Spinal cord (tissue), 10 donors: Measurements from ENCODE around the gene RAB6D. TPM values are rescaled to one million over a fixed set of nuclear protein-coding genes. Genes with fewer than 3 reads are reported as not detected.
A peak's percentile ranks its signal among the peaks of the same experiment; 100 is the strongest.
"Not testable (repeated sequence)": the region's sequence is repeated elsewhere in the genome, so short reads cannot be mapped to it uniquely, and the experiment has no call there.

ENCODE experiments used
- DNase-seq, 6 donors: peaks; one replicate each; pipeline versions ENCODE4 v3.0.0 to v3.0.0-alpha.2; 2013 to 2015; ENCODE audit warnings: low spot score in 6 of 6, low read depth in 4 of 6
- H3K27ac ChIP-seq: one replicate; pipeline ENCODE4 v1.5.1; 2013; ENCODE audit warnings: low read depth, low read length, control low read depth
- H3K27me3 ChIP-seq: one replicate; pipeline ENCODE4 v1.6.1; 2013; ENCODE audit warnings: low read length; ENCODE audit not compliant: control insufficient read depth, insufficient read depth
- H3K36me3 ChIP-seq: one replicate; pipeline ENCODE4 v1.6.1; 2013; ENCODE audit warnings: low read length; ENCODE audit not compliant: control insufficient read depth, insufficient read depth
- H3K4me1 ChIP-seq: one replicate; pipeline ENCODE4 v1.6.1; 2013; ENCODE audit warnings: low read length; ENCODE audit not compliant: control insufficient read depth, insufficient read depth
- H3K4me3 ChIP-seq: one replicate; pipeline ENCODE4 v1.5.1; 2013; ENCODE audit warnings: low read depth, low read length, control low read depth
- H3K9me3 ChIP-seq: one replicate; pipeline ENCODE4 v1.6.1; 2013; ENCODE audit warnings: low read length; ENCODE audit not compliant: control insufficient read depth, insufficient read depth
- WGBS: methylation state at CpG from one replicate; pipeline ENCODE4 v1.1.5; 2013; ENCODE audit warnings: missing lambda C conversion rate; ENCODE audit not compliant: insufficient coverage; 5-methylcytosine and 5-hydroxymethylcytosine counted together
- polyA plus RNA-seq, 2 donors: library from polyadenylated mRNA; unstranded; fragments of 120-200 nt; gene quantifications; one replicate each; pipeline ENCODE4 v1.2.1, GENCODE V29; 2013; ENCODE audit not compliant: insufficient read length in 2 of 2
- total RNA-seq, 2 donors: library from RNA; depleted of rRNA in 1 of 2; stranded (reverse); fragments of 120-200 nt in 1 of 2; fragments of >200 nt in 1 of 2; gene quantifications; one replicate each; pipeline versions ENCODE4 v1.2.3 to v1.2.4, GENCODE V29; 2013 to 2014
- donor health status: healthy.

RAB6D gene
- total and polyA plus RNA-seq, 4 donors = 0.88 to 9.0 (median 5.3) TPM

DNA sequence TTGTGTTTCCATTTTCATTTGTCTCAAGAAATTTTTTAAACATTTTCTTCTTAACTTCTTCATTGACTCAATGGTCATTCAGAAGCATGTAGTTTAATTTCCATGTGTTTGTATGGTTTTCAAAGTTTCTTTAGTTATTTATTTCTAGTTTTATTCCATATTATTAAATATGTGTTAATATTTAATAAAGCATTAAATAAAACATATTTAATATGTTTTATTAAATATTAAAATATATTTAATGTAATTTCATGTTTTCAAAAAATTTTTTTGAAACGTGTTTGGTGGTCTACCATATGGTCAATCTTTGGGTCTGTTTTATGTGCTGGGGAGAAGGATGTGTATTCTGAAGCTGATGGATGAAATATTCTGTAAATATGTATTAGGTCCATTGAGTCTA lies 32.2 kb upstream of the RAB6D start:
- peaks cover 12% of the 10 kb centered on the region for H3K4me1 ChIP-seq
- not testable (repeated sequence) for H3K36me3 ChIP-seq, H3K27ac ChIP-seq, H3K4me3 ChIP-seq, H3K27me3 ChIP-seq, H3K9me3 ChIP-seq, DNase-seq
- 100% methylated on average over 1 of the region's 1 CpG for WGBS

DNA sequence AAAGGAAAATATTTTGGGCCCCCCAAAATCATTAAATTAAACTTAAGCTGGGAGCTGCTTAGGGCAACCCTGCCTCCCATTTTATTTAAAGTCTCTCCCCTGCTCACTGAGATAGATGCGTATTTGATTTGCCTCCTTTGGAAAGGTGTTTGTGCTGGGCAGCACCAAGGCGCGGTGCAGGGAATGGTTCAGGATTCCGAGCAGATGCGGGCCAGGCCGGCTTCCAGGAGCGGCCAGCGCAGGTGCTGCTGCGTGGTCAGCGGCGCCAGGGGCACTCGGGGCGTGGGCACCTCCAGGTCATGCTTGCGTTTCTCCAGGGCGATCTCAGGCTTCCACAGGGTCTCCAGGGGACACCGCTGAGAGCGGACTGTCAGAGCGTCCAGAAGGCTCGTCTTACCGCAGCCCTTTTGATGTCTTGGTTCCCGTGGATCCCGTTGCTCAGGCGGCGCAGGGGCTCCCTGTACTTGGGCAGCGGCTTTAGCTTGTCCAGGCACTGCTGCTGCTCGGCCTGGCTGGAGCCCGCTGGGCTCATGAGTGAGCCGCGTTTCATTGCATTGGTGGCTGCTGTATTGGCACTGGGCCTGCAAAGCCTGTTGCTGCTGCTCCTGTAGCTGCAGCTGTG lies 31.2 kb upstream of the RAB6D start:
- peak in 2 of 6 donors; percentile 41 to 57 for DNase-seq
- H3K4me1 ChIP-seq = peaks cover 12% of the 10 kb centered on the region
- WGBS = 4% methylated on average over 29 of the region's 29 CpGs
- not testable (repeated sequence) for H3K4me3 ChIP-seq, H3K36me3 ChIP-seq, H3K27ac ChIP-seq, H3K27me3 ChIP-seq, H3K9me3 ChIP-seq

DNA sequence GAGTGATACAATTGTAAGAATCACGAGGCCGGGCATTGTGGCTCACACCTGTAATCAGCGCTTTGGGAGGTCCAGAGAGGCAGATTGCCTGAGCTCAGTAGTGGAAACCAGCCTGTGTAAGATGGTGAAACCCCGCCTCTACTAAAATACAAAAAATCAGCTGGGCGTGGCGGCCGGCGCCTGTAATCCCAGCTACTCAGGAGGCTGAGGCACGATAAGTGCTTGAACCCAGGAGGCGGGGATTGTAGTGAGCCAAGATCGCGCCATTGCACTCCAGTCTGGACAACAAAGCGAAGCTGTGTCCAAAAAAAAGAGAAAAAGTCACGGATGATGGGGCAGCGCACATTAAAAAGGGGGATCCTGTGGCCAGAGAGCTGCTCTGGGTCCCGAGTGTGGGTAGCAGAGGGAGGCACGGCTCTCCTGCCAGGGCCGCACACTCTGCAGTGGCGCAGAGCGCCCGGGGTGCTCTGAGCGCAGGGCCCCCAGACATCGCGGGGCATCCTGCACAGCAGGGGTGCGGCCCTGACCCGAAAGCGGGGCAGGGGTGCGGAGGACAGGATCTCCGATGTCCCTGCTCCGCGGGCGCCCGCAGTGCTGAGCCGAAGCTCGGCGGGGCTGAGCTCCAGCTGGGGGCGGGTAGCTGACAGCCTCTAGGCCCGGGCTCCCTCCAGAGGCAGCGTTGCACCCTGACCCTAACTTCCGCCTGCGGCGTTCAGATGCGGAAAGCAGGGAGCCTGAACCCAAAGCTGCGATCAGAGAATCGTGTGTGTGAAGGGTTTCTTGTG lies 30.4 kb upstream of the RAB6D start:
- Histone ChIP-seq H3K27ac (no peak overlapping the region), H3K4me1 (peaks cover 12% of the 10 kb centered on the region), H3K4me3 (no peak overlapping the region), H3K27me3 (peaks cover 3% of the 10 kb centered on the region), H3K36me3 (no peaks in the 10 kb centered on the region), H3K9me3 (no peaks in the 10 kb centered on the region)
- 17% methylated on average over 40 of the region's 45 CpGs for WGBS
- peak in 2 of 6 donors; percentile 39 to 50 for DNase-seq

DNA sequence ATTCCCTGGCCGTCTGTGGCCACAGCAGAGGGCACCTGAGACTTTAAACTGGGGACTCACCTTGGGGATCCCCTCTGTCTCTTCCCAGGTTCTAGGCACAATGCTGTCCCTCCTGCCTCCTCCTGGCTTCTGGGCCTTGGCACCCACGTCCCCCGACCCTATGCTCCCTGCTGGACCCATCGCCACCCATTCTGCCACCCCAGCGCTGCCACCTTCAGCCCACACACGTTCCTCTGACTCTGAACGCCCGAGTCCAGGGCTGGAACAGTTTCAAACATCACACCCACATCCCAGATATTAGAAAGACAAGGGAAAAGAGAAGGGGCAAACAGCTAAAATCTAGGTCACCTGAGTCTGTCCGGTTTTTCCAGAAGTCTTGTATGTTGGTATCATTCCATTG lies 28.0 kb upstream of the RAB6D start:
- WGBS = 79% methylated on average over 4 of the region's 9 CpGs
- H3K9me3 ChIP-seq, H3K27me3 ChIP-seq, H3K36me3 ChIP-seq, DNase-seq, H3K27ac ChIP-seq, H3K4me3 ChIP-seq: not testable (repeated sequence)
- peaks cover 12% of the 10 kb centered on the region for H3K4me1 ChIP-seq

DNA sequence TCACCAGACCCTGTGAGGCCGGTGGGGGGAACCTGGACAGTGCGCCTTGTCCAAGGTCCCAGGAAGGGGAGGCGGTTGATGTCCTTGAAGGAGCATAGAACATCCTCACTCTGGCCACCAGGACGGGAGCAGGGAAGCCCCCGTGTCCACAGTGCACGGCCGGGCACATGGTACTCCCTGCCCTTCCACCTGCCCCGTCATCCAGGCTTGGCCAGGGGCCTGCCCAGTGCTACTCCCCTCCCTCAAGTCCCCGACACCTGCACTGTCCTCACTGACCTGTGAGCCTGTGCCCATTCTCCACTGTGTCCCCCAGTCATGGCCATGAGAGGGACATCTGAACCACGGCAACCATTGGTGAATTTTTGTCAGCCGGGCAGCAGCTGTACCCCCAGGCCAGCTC lies 27.5 kb upstream of the RAB6D start:
- not testable (repeated sequence) for H3K27ac ChIP-seq, H3K36me3 ChIP-seq, DNase-seq, H3K27me3 ChIP-seq, H3K4me3 ChIP-seq, H3K9me3 ChIP-seq
- WGBS = 96% methylated on average over 9 of the region's 11 CpGs
- H3K4me1 ChIP-seq = peaks cover 12% of the 10 kb centered on the region

DNA sequence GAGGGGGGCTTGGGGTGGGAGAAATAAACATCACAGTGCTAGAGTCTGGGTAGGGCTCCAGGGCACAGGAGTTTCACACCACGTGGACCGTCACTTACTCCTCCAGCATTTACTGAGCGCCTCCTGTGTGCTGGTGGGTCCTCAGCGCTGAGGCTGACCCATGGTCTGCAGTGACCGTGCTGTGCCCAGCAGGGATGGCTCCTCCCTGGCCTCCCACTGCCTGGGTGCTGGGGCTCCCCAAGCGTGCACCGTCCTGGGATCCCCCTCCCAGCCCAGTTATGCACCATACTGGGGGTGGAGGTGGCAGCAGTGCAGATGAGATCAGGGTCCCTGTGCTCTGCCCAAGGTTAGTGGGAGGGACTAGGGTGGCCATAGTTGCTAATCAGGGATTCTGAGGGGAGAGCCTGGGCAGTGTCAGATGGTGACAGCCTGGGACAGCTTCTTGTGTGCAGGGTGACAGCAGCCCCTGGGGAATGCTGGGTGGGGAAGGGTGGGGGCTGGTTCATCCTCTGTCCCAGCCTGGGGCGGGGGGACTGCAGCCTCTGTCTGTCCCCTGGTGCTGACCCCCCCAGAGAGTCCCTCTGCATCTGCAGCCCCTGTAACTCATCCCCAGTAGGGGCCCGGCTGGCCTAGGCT lies 26.6 kb upstream of the RAB6D start:
- H3K4me1 ChIP-seq = peaks cover 12% of the 10 kb centered on the region
- DNase-seq, H3K4me3 ChIP-seq, H3K9me3 ChIP-seq, H3K36me3 ChIP-seq, H3K27ac ChIP-seq, H3K27me3 ChIP-seq: not testable (repeated sequence)
- 80% methylated on average over 5 of the region's 9 CpGs for WGBS

DNA sequence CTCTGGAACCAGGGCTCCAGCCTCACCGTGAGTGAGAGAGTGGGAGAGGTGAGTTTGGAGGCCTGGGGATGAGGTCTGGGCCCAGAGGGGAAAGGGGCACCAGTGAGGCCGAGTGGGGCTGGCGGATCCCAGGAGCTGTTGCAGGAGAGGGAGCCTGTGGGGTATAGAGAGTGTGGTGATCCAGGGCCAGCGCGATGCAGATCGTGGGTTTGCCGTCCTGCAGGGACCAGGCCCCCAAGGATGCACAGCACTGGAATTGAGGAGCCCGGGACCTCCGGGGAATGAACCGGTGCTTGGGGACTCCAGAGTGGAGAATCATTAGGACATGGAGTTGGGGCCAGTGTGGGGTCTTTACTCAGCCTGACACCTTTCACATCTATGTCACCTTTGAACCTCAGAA lies 25.7 kb upstream of the RAB6D start:
- 95% methylated on average over 9 of the region's 10 CpGs for WGBS

DNA sequence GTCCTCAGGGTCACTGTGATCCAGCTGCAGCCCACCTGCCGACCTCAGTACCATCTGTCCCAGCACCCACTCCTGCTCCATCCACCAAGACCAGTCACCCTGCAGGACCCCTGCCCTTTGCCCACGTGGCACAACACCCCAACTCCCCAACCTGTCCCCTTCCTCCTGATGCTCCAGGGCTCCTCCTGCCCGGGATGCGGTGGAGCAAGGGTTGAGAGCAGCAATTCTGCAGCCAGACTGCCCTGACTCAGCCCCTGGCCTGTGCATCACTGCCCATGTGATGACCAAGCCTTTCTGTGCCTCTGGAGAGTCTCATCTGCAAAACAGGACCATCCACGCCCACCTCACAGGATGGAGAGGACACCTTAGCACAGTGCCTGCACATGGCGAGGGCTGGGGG lies 24.9 kb upstream of the RAB6D start:
- H3K4me1 ChIP-seq, H3K9me3 ChIP-seq, H3K36me3 ChIP-seq, H3K27me3 ChIP-seq, H3K27ac ChIP-seq, DNase-seq, H3K4me3 ChIP-seq: not testable (repeated sequence)
- WGBS = 75% methylated on average over 6 of the region's 6 CpGs

More for the DNA sequence above, 25.7 kb upstream of the RAB6D start:
- H3K27me3 ChIP-seq = peaks cover 3% of the 10 kb centered on the region
- no peaks in the 10 kb centered on the region for H3K36me3 ChIP-seq
- H3K9me3 ChIP-seq = no peaks in the 10 kb centered on the region
- H3K27ac ChIP-seq = no peak overlapping the region
- no peak for DNase-seq
- no peak overlapping the region for H3K4me3 ChIP-seq
- peaks cover 5% of the 10 kb centered on the region for H3K4me1 ChIP-seq

DNA sequence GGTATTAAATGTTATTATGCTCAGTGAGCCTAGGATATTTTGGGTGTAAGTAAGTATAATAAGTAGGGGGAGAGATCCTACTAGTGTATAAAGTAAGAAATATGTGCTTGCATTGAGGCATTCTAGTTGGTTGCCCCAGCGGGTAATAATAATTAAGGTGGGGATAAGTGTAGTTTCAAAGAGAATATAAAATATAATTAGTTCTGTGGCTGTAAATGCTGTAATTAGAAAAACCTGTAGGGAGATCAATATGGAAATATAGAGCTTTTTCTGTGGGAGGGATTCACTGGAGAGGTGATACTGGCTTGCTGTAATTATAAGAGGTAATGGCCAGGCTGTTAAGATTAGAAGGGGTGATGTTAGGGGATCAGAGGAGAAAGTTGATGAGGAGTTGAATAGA lies 9.1 kb upstream of the RAB6D start:
- not testable (repeated sequence) for H3K4me3 ChIP-seq, H3K27ac ChIP-seq
- DNase-seq = peak in 1 of 6 donors; percentile 72

DNA sequence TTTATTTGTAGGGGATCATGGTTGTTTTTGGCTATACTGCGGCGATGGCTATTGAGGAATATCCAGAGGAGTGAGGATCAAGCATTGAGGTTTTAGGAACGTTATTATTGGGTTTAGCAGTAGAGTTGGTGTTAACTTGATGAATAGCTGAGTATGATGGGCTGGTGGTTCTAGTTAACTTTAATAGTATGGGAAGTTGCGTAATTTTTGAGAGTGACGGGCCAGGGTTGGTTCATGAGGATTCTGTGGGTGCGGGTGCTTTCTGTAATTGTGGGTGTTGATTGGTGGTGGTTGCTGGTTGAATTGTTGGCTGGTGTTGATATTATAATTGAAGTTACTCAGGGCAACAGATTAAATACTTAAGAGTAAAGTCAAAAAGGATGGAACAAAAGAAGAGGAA lies 6.0 kb upstream of the RAB6D start:
- no peak overlapping the region for H3K27ac ChIP-seq
- H3K4me1 ChIP-seq = no peaks in the 10 kb centered on the region
- no peak overlapping the region for H3K4me3 ChIP-seq
- no peaks in the 10 kb centered on the region for H3K36me3 ChIP-seq
- H3K27me3 ChIP-seq = no peaks in the 10 kb centered on the region
- no peak for DNase-seq
- no peaks in the 10 kb centered on the region for H3K9me3 ChIP-seq
- 94% methylated on average over 6 of the region's 6 CpGs for WGBS

More for the DNA sequence above, 9.1 kb upstream of the RAB6D start:
- not testable (repeated sequence) for H3K4me1 ChIP-seq, H3K36me3 ChIP-seq, H3K9me3 ChIP-seq, H3K27me3 ChIP-seq
- WGBS = 73% methylated on average over 1 of the region's 1 CpG
